HCT116 (cell line): Measurements from ENCODE around the gene LRP2. TPM values are rescaled to one million over a fixed set of nuclear protein-coding genes. Genes with fewer than 3 reads are reported as not detected.

ENCODE experiments used
- ATAC-seq: fragments of 200-7000 bp; cut with Tn5 transposase; 2 replicates; pipeline ENCODE4 v1.9.1; 2020; ENCODE audit warnings: mild to moderate bottlenecking, moderate library complexity
- BruUV-seq: library from RNA; stranded (reverse); fragments of 400-500 nt; replicated peaks from 2 replicates; lab custom pipeline; 2021; lab: Mats Ljungman, UMichigan
- CTCF ChIA-PET: fragments of 300-600 bp; sonication (Branson Sonifier 250); formaldehyde crosslinking; loops from one replicate; lab custom pipeline; 2021; ENCODE audit warnings: antibody characterized with exemption; lab: Charles Lee
- POLR2A ChIA-PET: fragments of 300-600, 350-600 bp; sonication (Branson Sonifier 250); formaldehyde crosslinking; loops from one replicate; lab custom pipeline; 2021; ENCODE audit warnings: antibody characterized with exemption; lab: Charles Lee
- RAD21 ChIA-PET, 2 experiments: fragments of 300-600 bp; sonication (Branson Sonifier 250); formaldehyde crosslinking; loops; one replicate each; lab custom pipeline; 2023; ENCODE audit warnings: low total read pairs in 2 of 2; ENCODE audit not compliant: uncharacterized antibody in 2 of 2, unreplicated experiment in 2 of 2, low non-redundant PET in 1 of 2; lab: Charles Lee
- DNase-seq: peaks from one replicate; pipeline ENCODE4 v3.0.0-alpha.2; 2010; ENCODE audit warnings: low read depth, low spot score
- H2AFZ ChIP-seq: fragments of 200-600 bp; shearing (Covaris generic), sonication (generic); 2 replicates; pipeline ENCODE4 v1.6.1; 2017; ENCODE audit warnings: low read depth, mixed run types, mixed read lengths, antibody characterized with exemption, low read length; ENCODE audit not compliant: poor library complexity, severe bottlenecking
- H3K27ac ChIP-seq: 2 replicates; pipeline ENCODE4 v1.5.1; 2012; ENCODE audit warnings: low read depth, low read length
- H3K27me3 ChIP-seq: fragments of 200-600 bp; sonication (generic); 2 replicates; pipeline ENCODE4 v1.6.1; 2016; ENCODE audit warnings: mixed run types, low read length, mixed read lengths; ENCODE audit not compliant: insufficient read depth
- H3K36me3 ChIP-seq, 2 experiments: fragments of 200-500 bp in 1 of 2; fragments of 200-600 bp in 1 of 2; sonication (Bioruptor generic) in 1 of 2; sonication (generic) in 1 of 2; 2 replicates each; pipeline versions ENCODE4 v1.5.1 to v1.6.1; 2014 to 2016; ENCODE audit warnings: low read length in 2 of 2, inconsistent platforms in 1 of 2, mixed read lengths in 1 of 2, mixed run types in 1 of 2; ENCODE audit not compliant: insufficient read depth in 2 of 2, control insufficient read depth in 1 of 2
- H3K4me1 ChIP-seq, 2 experiments: fragments of 200-600 bp in 1 of 2; sonication (generic) in 1 of 2; 2 replicates each; pipeline versions ENCODE4 v1.5.1 to v1.6.1; 2012 to 2017; ENCODE audit warnings: low read length in 2 of 2, inconsistent platforms in 1 of 2, mild to moderate bottlenecking in 1 of 2, mixed read lengths in 1 of 2, mixed run types in 1 of 2, moderate library complexity in 1 of 2; ENCODE audit not compliant: insufficient read depth in 2 of 2, control insufficient read depth in 1 of 2
- H3K4me2 ChIP-seq: fragments of 200-600 bp; sonication (generic); 2 replicates; pipeline ENCODE4 v1.6.1; 2017; ENCODE audit warnings: mixed run types, low read length, mixed read lengths
- H3K4me3 ChIP-seq, 2 experiments: fragments of 200-600 bp in 1 of 2; sonication (generic) in 1 of 2; replicated peaks in 1 of 2; 2 replicates each; pipeline ENCODE4 v1.5.1; 2011 to 2016; ENCODE audit warnings: low read length in 2 of 2, control low read depth in 1 of 2, low read depth in 1 of 2, mild to moderate bottlenecking in 1 of 2, mixed read lengths in 1 of 2, mixed run types in 1 of 2
- H3K79me2 ChIP-seq: fragments of 200-600 bp; sonication (generic); 2 replicates; pipeline ENCODE4 v1.6.1; 2017; ENCODE audit warnings: mild to moderate bottlenecking, mixed run types, low read length, moderate library complexity, mixed read lengths; ENCODE audit not compliant: insufficient read depth
- H3K9ac ChIP-seq: fragments of 200-600 bp; sonication (generic); 2 replicates; pipeline ENCODE4 v1.6.1; 2016; ENCODE audit warnings: low read length, mixed read lengths
- H3K9me2 ChIP-seq: fragments of 200-600 bp; sonication (generic), shearing (Covaris generic); 2 replicates; pipeline ENCODE4 v1.6.1; 2017; ENCODE audit warnings: mixed run types, mild to moderate bottlenecking, moderate library complexity; ENCODE audit not compliant: insufficient read depth
- H3K9me3 ChIP-seq, 2 experiments: fragments of 200-500 bp in 1 of 2; fragments of 200-600 bp in 1 of 2; sonication (Bioruptor generic) in 1 of 2; sonication (generic) in 1 of 2; 2 replicates each; pipeline ENCODE4 v1.6.1; 2014 to 2017; ENCODE audit warnings: low read length in 2 of 2, mixed read lengths in 2 of 2, inconsistent platforms in 1 of 2, low read depth in 1 of 2, mild to moderate bottlenecking in 1 of 2, mixed run types in 1 of 2, moderate library complexity in 1 of 2; ENCODE audit not compliant: control insufficient read depth in 1 of 2, insufficient read depth in 1 of 2
- H4K20me1 ChIP-seq: fragments of 200-600 bp; sonication (generic), shearing (Covaris generic); 2 replicates; pipeline ENCODE4 v1.6.1; 2017; ENCODE audit warnings: mixed run types, mild to moderate bottlenecking, moderate library complexity; ENCODE audit not compliant: insufficient read depth
- EZH2phosphoT487 ChIP-seq: fragments of 200-600 bp; IDR thresholded peaks from 2 replicates; pipeline ENCODE4 v1.6.1; 2018; ENCODE audit warnings: antibody characterized with exemption, borderline replicate concordance
- FOSL1 ChIP-seq: IDR thresholded peaks from 2 replicates; pipeline ENCODE4 v1.6.1; 2012; ENCODE audit warnings: low read depth
- POLR2AphosphoS5 ChIP-seq: IDR thresholded peaks from 2 replicates; pipeline ENCODE4 v1.6.1; 2011; ENCODE audit warnings: mild to moderate bottlenecking, low read depth, low read length, moderate library complexity
- RAD21 ChIP-seq: IDR thresholded peaks from 2 replicates; pipeline ENCODE4 v1.6.1; 2012; ENCODE audit warnings: low read depth, mild to moderate bottlenecking
- SP1 ChIP-seq: IDR thresholded peaks from 2 replicates; pipeline ENCODE4 v1.6.1; 2012; ENCODE audit warnings: low read depth
- YY1 ChIP-seq: IDR thresholded peaks from 2 replicates; pipeline ENCODE4 v1.6.1; 2011; ENCODE audit warnings: low read length, low read depth, moderate library complexity, mild to moderate bottlenecking; ENCODE audit not compliant: insufficient replicate concordance; ENCODE audit errors: extremely low read depth
- intact Hi-C: fragments of 100-400 bp; cut with micrococcal nuclease; formaldehyde crosslinking; loops from 2 replicates; pipeline ENCODE4 v1.10.0; 2022
- total RNA-seq: library from RNA; stranded (reverse); gene quantifications from one replicate; pipeline ENCODE4 v1.2.1, GENCODE V29; 2021; ENCODE audit not compliant: unreplicated experiment
- TF ChIP-seq, protein P1 (sequence below): IDR thresholded peaks from 2 replicates; pipeline ENCODE4 v1.6.1; 2012

LRP2 gene
- total RNA-seq, 1 experiment from 2014 or later = 0.20 TPM

- peak overlapping the region; percentile 25; the same call in 1 of the 2 replicates for H3K9ac ChIP-seq
- no peaks in the 10 kb centered on the region for H3K36me3 ChIP-seq
- no peak overlapping the region for H3K27ac ChIP-seq
- peaks cover 4% of the 10 kb centered on the region; the same call in 1 of the 2 replicates for H3K9me2 ChIP-seq
- BruUV-seq = no TSS peak
- H3K4me2 ChIP-seq = peak overlapping the region; percentile 100
- peak overlapping the region; percentile 55 to 71 for H3K4me3 ChIP-seq
- peaks cover 2 to 20% of the 10 kb centered on the region in 2 experiments; a peak in 1 of 4 replicates for H3K4me1 ChIP-seq
- ATAC-seq (peak; percentile 37), DNase-seq (no peak)
- H4K20me1 ChIP-seq = no peaks in the 10 kb centered on the region
- H3K79me2 ChIP-seq = no peaks in the 10 kb centered on the region
- no peaks in the 10 kb centered on the region for H3K9me3 ChIP-seq
- intact Hi-C loops = no loop called here
- ChIA-PET CTCF (no interaction called here), POLR2A (no interaction called here), RAD21 (no interaction called here)
- peak overlapping the region; percentile 86 for H2AFZ ChIP-seq
- peaks cover 13% of the 10 kb centered on the region; the same call in 1 of the 2 replicates for H3K27me3 ChIP-seq
- TF ChIP-seq POLR2AphosphoS5 = no peak
- TF ChIP-seq, protein P1, sequence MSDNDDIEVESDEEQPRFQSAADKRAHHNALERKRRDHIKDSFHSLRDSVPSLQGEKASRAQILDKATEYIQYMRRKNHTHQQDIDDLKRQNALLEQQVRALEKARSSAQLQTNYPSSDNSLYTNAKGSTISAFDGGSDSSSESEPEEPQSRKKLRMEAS = peak; percentile 53
These were observed 1.3 kb upstream of the LRP2 start for GRCh38 chr2:169363560-169364150.

- H3K9ac ChIP-seq = no peak overlapping the region
- POLR2A ChIA-PET = no interaction called here
- intact Hi-C loops = no loop called here
These were observed 693 bp upstream of the LRP2 start for GRCh38 chr2:169362894-169363559.

More at GRCh38 chr2:169362894-169363559, 693 bp upstream of the LRP2 start:
- TF ChIP-seq SP1 = no peak
- TF ChIP-seq YY1 = no peak
- TF ChIP-seq RAD21 = no peak
- no peak for TF ChIP-seq FOSL1
- no peak for TF ChIP-seq EZH2phosphoT487
- TF ChIP-seq, all 23 proteins: peak for 0
- peaks cover 13% of the 10 kb centered on the region; the same call in 1 of the 2 replicates for H3K27me3 ChIP-seq
- no peak overlapping the region for H3K27ac ChIP-seq
- peak overlapping the region; percentile 56 for H2AFZ ChIP-seq
- no peaks in the 10 kb centered on the region for H3K79me2 ChIP-seq
- H3K4me2 ChIP-seq = peak overlapping the region; percentile 100
- RAD21 ChIA-PET = no interaction called here
- DNase-seq = no peak
- H3K9me2 ChIP-seq = peaks cover 4% of the 10 kb centered on the region; the same call in 1 of the 2 replicates
- H3K4me3 ChIP-seq = peak overlapping the region in 1 of 2 experiments; percentile 71; a peak in 1 of 4 replicates
- no TSS peak for BruUV-seq
- CTCF ChIA-PET = no interaction called here
- H3K9me3 ChIP-seq = no peaks in the 10 kb centered on the region
- H3K36me3 ChIP-seq = no peaks in the 10 kb centered on the region
- no peak for ATAC-seq
- no peaks in the 10 kb centered on the region for H4K20me1 ChIP-seq
- peaks cover 2 to 20% of the 10 kb centered on the region in 2 experiments; a peak in 1 of 4 replicates for H3K4me1 ChIP-seq
